ENCODE measurements around the gene PPCDC. TPM values are rescaled to one million over a fixed set of nuclear protein-coding genes. Genes with fewer than 3 reads are reported as not detected.

The PPCDC gene
- total RNA-seq, 2 donors from 2014 or later, result 29.6 to 29.7 TPM

DNA sequence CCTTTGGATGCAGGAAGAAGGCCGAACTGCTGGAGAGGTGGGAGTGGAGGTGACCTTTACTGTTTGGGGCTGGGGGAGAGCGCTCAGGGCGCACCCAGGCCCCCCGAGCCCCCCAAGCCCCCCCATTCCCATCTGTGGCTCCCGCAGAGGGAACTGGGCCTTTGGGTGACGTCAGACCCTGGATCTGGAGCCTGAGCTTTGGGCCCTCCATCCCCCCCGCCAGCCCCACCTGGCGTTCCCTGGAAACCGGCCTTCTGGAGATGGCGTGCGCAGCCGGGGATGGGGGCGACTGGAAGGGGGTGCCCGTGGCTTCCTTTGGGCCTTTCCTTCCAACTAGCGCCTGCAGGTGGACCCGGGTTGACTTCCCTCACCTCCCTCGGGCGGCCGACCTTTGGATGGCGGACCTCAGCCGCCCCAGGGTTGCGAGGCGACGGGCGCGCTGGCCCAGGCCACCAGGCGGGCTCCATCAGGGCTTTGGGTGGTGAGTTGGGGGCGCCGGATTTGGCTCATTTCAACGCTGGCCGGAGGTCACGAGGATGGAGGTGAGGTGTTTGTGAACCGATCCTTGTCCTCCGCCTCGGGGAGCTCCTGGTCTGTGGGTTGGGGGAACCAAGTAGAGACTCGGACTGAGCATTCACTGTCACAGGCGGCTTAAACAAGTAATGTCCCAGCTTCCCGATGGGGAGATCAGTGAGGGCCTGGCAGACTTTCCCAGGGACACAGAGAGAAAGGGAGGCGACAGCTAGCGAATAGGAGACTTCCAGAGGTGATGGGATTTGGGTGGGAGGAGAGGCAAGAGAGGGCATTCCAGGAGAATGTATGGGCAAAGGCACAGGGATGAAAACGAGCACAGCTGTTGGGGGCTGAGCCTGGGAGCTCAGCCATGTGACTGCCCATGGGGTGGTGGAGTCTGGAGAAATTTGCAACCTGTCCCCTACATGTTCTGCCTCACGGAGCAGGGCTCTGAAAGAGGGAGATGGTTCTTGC is 27.3 kb upstream of the PPCDC start:
- H3K4me1 Mint-ChIP-seq (ENCODE audit: low read depth), result peaks cover 5% of the 10 kb centered on the region
- peak overlapping the region; percentile 73 to 77 for H3K4me3 Mint-ChIP-seq
- DNase-seq (no peak), ATAC-seq (replicated peaks in 1 of 2) (no peak)
- no peaks in the 10 kb centered on the region for H3K36me3 Mint-ChIP-seq (ENCODE audit: insufficient read depth in 2 of 2)
- peaks cover 37% of the 10 kb centered on the region for H3K27me3 Mint-ChIP-seq (ENCODE audit: low read depth)
- H3K9me3 Mint-ChIP-seq, result no peaks in the 10 kb centered on the region
- H3K27ac Mint-ChIP-seq, result no peak overlapping the region

DNA sequence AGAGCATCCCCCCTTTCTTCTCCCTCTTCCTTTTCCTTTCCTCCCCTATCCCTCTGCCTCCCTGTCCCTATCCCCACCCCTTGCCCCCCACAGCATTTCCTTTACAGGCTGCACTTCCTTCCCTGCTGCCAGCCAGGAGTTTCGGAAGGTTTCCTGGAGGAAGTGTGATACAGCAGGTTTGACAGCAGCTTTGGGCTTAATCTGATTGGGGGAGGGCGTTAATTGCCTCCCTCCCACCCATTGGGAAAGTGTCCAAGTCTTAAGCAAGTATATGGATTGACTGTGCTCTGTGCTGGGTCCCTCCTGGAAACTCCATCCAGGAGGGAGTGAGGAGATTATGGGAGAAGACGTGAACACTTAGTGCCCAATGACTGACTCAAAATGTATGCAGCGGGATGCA is 26.2 kb upstream of the PPCDC start:
- Mint-ChIP-seq H3K27me3 (ENCODE audit: low read depth) (peaks cover 37% of the 10 kb centered on the region), H3K4me1 (ENCODE audit: low read depth) (peaks cover 5% of the 10 kb centered on the region), H3K27ac (no peak overlapping the region), H3K36me3 (ENCODE audit: insufficient read depth in 2 of 2) (no peaks in the 10 kb centered on the region), H3K4me3 (no peak overlapping the region), H3K9me3 (no peaks in the 10 kb centered on the region)
- DNase-seq (no peak), ATAC-seq (replicated peaks in 1 of 2) (no peak)

DNA sequence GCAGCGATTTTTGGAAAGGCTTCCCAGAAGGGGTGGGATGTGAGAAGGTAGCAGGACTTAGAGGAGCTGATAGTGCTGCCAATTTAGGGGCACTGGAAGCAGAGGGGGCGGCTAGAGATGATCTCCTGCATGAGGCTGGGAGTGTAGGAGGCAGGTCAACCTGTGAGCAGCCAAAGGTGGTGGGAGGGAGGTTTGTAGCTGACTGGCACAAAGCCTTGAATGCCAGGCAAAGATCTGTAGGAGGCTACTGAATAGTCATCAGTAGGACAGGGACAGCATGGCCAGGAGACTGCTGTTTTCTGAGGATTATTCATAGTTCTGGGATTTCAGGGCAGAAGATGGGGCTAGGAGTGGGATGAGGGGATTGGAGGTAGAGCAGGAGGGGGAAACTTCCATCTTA is 25.8 kb upstream of the PPCDC start:
- Mint-ChIP-seq H3K4me1 (ENCODE audit: low read depth) (peaks cover 5% of the 10 kb centered on the region), H3K27me3 (ENCODE audit: low read depth) (peaks cover 37% of the 10 kb centered on the region), H3K27ac (no peak overlapping the region), H3K9me3 (no peaks in the 10 kb centered on the region), H3K36me3 (ENCODE audit: insufficient read depth in 2 of 2) (no peaks in the 10 kb centered on the region), H3K4me3 (no peak overlapping the region)
- DNase-seq (no peak), ATAC-seq (replicated peaks in 1 of 2) (no peak)

DNA sequence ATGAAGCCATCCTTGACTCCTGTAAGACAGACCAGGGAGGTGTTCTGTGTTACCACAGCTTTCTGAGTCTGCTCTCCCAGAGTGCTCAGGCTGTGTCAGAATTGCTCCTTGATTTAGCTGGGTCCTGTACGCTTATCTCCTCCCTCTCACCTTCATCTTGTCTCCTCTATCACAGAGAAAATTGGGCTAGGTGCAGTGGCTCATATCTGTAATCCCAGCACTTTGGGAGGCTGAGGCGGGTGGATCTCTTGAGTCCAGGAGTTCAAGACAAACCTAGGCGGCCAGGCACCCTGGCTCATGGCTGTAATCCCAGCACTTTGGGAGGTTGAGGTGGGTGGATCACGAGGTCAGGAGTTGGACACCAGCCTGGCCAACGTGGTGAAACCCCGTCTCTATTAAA is 22.1 kb upstream of the PPCDC start:
- no peak overlapping the region for H3K27ac Mint-ChIP-seq
- no peaks in the 10 kb centered on the region for H3K9me3 Mint-ChIP-seq
- H3K27me3 Mint-ChIP-seq (ENCODE audit: low read depth), result peaks cover 25% of the 10 kb centered on the region
- ATAC-seq (replicated peaks in 1 of 2) (no peak), DNase-seq (no peak)
- no peaks in the 10 kb centered on the region for H3K4me1 Mint-ChIP-seq (ENCODE audit: low read depth)
- no peak overlapping the region for H3K4me3 Mint-ChIP-seq
- H3K36me3 Mint-ChIP-seq (ENCODE audit: insufficient read depth in 2 of 2), result no peaks in the 10 kb centered on the region

DNA sequence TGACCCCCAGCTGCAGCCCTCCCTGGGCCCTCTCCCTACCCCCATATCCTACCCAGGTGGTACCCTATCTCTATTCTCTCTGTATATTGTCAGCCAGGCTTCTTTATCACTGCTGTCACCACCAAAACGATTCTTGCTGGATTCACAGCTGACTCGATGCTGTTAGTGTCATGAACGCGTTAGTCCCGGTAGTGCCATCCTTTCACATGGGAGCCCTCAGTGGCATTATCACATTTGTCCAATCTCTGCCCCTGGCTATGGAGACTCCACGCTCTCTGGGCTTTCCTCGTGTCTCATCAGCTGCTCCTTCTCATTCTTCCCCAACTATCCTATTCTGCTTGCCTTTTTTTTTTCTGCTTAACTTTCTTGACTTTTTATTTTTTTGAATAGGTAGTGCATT is 21.0 kb upstream of the PPCDC start:
- no peaks in the 10 kb centered on the region for H3K36me3 Mint-ChIP-seq (ENCODE audit: insufficient read depth in 2 of 2)
- no peaks in the 10 kb centered on the region for H3K9me3 Mint-ChIP-seq
- no peaks in the 10 kb centered on the region for H3K4me1 Mint-ChIP-seq (ENCODE audit: low read depth)
- H3K27me3 Mint-ChIP-seq (ENCODE audit: low read depth), result peaks cover 15% of the 10 kb centered on the region
- ATAC-seq (replicated peaks in 1 of 2), result no peak
- DNase-seq, result no peak
- H3K4me3 Mint-ChIP-seq, result no peak overlapping the region
- H3K27ac Mint-ChIP-seq, result no peak overlapping the region

DNA sequence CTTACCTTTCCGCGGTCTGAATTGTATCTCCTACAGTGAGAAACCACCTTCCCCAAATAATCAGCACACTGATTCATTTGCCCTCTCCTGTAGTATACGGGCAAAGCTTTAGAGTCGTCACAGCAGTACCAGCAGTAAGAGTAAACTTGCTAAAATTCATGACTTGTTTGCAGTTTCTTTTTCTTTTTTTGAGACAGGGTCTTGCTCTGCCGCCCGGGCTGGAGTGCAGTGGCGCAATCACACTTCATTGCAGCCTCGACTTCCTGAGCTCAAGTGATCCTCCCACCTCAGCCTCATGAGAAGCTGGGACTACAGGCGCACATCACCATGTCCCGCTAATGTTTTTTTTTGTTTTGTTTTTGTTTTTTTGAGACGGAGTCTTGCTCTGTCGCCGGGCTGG is 16.2 kb upstream of the PPCDC start:
- ATAC-seq (replicated peaks in 1 of 2), result no peak
- Mint-ChIP-seq H3K9me3 (no peaks in the 10 kb centered on the region), H3K27me3 (ENCODE audit: low read depth) (peaks cover 18% of the 10 kb centered on the region), H3K4me3 (no peak overlapping the region), H3K27ac (no peak overlapping the region), H3K4me1 (ENCODE audit: low read depth) (peaks cover 12% of the 10 kb centered on the region), H3K36me3 (ENCODE audit: insufficient read depth in 2 of 2) (no peaks in the 10 kb centered on the region)
- DNase-seq, result no peak

DNA sequence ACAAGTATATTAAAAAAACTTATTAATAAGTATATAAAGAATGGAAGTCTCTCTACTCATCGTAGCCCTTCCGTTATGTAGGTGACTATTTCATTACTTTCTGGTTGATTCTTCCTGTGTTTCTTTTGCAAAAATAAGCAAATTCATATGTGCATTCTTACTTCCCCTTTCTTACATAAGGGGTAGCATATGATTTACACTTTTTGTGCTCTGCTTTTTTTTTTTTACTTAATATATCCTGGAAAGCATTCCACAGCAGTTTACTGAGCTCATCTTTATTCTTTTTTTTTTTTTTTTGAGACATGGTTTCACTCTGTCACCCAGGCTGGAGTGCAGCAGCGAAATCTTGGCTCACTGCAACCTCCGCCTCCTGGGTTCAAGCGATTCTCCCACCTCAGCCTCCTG is 15.2 kb upstream of the PPCDC start:
- Mint-ChIP-seq H3K36me3 (ENCODE audit: insufficient read depth in 2 of 2) (no peaks in the 10 kb centered on the region), H3K4me3 (peak overlapping the region in 1 of 2 donors; percentile 6), H3K4me1 (ENCODE audit: low read depth) (peaks cover 12% of the 10 kb centered on the region), H3K9me3 (no peaks in the 10 kb centered on the region), H3K27ac (no peak overlapping the region), H3K27me3 (ENCODE audit: low read depth) (peaks cover 18% of the 10 kb centered on the region)
- no peak for ATAC-seq (replicated peaks in 1 of 2)
- DNase-seq, result no peak

DNA sequence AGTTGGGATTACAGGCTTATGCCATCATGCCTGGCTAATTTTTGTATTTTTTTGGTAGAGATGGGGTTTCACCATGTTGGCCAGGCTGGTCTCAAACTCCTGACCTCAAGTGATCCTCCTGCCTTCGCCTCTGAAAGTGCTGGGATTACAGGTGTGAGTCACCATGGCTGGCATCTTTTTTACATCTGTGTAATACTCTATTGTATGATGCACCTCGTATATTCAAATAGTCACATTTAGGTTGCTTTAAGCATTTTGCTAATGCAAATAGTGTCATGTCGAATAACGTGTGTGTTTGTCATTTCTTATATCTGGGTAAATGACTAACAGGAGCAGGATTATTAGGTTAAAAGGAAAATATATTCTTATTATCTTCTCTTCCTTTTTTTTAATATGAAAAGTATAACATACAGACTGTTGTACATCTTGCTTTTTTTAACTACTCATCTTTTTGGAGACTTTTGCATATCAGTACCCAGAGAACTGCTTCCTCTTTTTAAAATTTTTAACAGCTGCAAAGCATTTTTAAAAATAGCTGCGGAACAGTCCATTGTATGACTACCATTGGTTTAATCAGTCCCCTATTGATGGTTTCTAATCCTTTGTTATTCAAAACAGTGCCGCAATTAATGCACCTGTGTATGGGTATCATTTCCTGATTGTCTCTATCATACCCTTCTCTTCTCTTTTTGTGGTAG is 14.6 kb upstream of the PPCDC start:
- no peak for ATAC-seq (replicated peaks in 1 of 2)
- Mint-ChIP-seq H3K27ac (no peak overlapping the region), H3K4me3 (peak overlapping the region in 1 of 2 donors; percentile 6), H3K36me3 (ENCODE audit: insufficient read depth in 2 of 2) (no peaks in the 10 kb centered on the region), H3K9me3 (no peaks in the 10 kb centered on the region), H3K27me3 (ENCODE audit: low read depth) (peaks cover 18% of the 10 kb centered on the region), H3K4me1 (ENCODE audit: low read depth) (peaks cover 12% of the 10 kb centered on the region)
- DNase-seq, result no peak

DNA sequence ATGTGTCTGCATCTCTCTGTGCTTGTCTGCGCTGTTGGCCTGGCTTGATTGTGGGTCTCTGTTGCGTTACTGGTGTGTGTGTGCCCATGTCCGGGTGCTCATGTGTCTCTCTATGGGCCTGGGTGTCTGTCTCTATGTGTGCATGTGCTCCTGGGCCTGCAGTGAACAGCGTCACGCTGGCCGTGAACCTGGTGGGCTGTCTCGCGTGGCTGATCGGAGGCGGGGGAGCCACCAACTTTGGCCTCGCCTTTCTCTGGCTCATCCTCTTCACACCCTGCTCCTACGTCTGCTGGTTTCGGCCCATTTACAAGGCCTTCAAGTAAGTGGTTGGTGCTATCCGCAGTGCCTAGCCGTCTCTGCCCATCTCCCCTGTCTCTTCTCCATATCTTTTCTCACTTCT is 7.0 kb upstream of the PPCDC start:
- DNase-seq (no peak), ATAC-seq (replicated peaks in 1 of 2) (no peak)
- H3K4me3 Mint-ChIP-seq, result no peak overlapping the region
- no peaks in the 10 kb centered on the region for H3K9me3 Mint-ChIP-seq
- no peaks in the 10 kb centered on the region for H3K36me3 Mint-ChIP-seq (ENCODE audit: insufficient read depth in 2 of 2)
- H3K4me1 Mint-ChIP-seq (ENCODE audit: low read depth), result no peaks in the 10 kb centered on the region
- no peak overlapping the region for H3K27ac Mint-ChIP-seq
- no peaks in the 10 kb centered on the region for H3K27me3 Mint-ChIP-seq (ENCODE audit: low read depth)

DNA sequence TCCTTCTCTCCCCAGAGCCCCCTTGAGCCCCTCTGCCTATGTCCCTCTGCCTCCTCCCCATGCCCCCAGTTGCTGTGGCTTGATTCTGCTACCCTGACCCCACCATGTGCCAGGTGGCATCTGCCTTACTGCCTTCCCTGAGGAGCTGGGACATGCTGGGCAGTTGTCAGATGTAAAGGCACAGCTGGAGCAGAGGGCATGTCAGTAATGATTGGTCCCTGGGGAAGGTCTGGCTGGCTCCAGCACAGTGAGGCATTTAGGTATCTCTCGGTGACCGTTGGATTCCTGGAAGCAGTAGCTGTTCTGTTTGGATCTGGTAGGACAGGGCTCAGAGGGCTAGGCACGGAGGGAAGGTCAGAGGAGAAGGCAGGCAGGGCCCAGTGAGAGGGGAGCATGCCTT is 3.5 kb upstream of the PPCDC start:
- no peaks in the 10 kb centered on the region for H3K9me3 Mint-ChIP-seq
- no peak overlapping the region for H3K27ac Mint-ChIP-seq
- ATAC-seq (replicated peaks in 1 of 2), result no peak
- peaks cover 9% of the 10 kb centered on the region for H3K4me1 Mint-ChIP-seq (ENCODE audit: low read depth)
- DNase-seq, result no peak
- H3K27me3 Mint-ChIP-seq (ENCODE audit: low read depth), result no peaks in the 10 kb centered on the region
- no peak overlapping the region for H3K4me3 Mint-ChIP-seq
- H3K36me3 Mint-ChIP-seq (ENCODE audit: insufficient read depth in 2 of 2), result peaks cover 2 to 4% of the 10 kb centered on the region in 2 donors

DNA sequence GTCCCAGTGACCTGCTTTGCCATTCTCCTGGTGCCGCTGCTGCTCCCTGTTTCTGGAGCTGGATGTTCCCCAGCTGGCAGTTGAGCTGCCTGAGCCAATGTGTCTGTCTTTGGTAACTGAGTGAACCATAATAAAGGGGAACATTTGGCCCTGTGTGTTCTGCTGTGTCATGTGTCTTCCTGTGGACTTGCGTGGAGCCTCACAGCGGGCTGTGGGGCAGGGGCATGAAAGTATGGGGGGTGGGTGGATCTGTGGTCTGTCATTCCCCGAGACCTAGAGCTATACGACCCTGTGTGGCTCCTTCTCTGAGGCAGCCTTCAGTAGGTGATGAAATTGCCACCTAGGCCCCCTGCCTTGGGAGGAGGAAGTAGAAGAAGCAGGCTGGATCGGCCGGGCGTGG is 2.0 kb upstream of the PPCDC start:
- ATAC-seq (replicated peaks in 1 of 2) (no peak), DNase-seq (no peak)
- Mint-ChIP-seq H3K4me1 (ENCODE audit: low read depth) (peaks cover 20% of the 10 kb centered on the region), H3K27ac (no peak overlapping the region), H3K4me3 (no peak overlapping the region), H3K36me3 (ENCODE audit: insufficient read depth in 2 of 2) (peaks cover 2 to 4% of the 10 kb centered on the region in 2 donors), H3K9me3 (no peaks in the 10 kb centered on the region), H3K27me3 (ENCODE audit: low read depth) (no peaks in the 10 kb centered on the region)

DNA sequence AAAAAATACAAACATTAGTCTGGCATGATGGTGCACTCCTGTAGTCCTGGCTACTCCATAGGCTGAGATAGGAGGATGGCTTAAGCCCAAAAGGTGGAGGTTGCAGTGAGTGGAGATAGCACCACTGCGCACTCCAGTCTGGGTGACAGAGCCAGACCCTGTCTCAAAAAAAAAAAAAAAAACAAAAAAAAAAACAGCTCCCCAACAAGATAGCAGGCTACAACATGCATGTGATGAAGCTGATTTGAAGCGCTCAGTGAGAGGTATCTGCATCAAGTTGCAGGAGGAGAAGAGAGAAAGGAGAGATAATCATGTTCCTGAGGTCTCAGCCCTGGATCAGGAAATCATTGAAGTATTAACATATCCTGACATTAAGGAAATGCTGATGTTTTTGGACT is 608 bp upstream of the PPCDC start:
- Mint-ChIP-seq H3K27me3 (ENCODE audit: low read depth) (no peaks in the 10 kb centered on the region), H3K36me3 (ENCODE audit: insufficient read depth in 2 of 2) (peaks cover 2 to 4% of the 10 kb centered on the region in 2 donors), H3K9me3 (no peaks in the 10 kb centered on the region), H3K27ac (peak overlapping the region; percentile 87), H3K4me3 (peak overlapping the region; percentile 90 to 92), H3K4me1 (ENCODE audit: low read depth) (peaks cover 25% of the 10 kb centered on the region)
- no peak for DNase-seq
- ATAC-seq (replicated peaks in 1 of 2), result no peak

DNA sequence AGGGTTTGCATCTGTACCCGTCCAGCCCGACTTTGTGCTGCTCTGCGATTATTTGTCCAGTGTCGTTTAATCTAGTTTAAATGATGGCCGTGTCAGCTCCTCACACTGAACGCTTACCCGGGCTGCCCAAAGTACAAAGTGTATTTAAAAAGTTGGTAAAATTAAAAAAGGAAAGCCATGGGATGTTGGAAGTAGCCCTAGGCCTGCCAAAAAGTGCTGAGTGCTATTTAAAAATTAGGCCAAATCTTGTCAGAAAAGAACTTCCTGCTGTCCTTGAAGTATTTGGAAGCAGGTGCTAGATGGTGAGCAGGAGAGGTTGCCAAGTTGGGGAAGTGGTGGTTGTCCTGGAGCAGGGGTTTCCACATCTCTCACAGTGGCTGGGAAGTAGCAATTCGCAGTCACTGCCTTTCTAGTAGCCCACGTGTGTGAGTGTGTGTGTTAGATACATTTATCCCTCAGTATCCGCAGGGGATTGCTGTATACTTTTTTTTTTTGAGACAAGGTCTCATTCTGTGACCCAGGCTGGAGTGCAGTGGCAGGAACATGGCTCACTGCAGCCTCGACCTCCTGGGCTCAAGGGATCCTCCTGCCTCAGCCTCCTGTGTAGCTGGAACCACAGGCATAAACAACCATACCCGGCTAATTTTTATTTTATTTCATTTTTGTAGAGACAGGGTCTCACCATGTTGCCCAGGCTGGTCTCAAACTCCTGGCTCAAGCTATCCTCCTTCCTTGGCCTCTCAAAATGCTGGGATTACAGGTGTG is 664 bp downstream of the PPCDC start:
- H3K36me3 Mint-ChIP-seq (ENCODE audit: insufficient read depth in 2 of 2), result peaks cover 2 to 4% of the 10 kb centered on the region in 2 donors
- ATAC-seq (replicated peaks in 1 of 2) (no peak), DNase-seq (peak in 1 of 2 donors; percentile 21)
- H3K27ac Mint-ChIP-seq, result peak overlapping the region; percentile 87
- H3K27me3 Mint-ChIP-seq (ENCODE audit: low read depth), result no peaks in the 10 kb centered on the region
- H3K4me3 Mint-ChIP-seq, result peak overlapping the region; percentile 90 to 92
- H3K4me1 Mint-ChIP-seq (ENCODE audit: low read depth), result peaks cover 28% of the 10 kb centered on the region
- no peaks in the 10 kb centered on the region for H3K9me3 Mint-ChIP-seq
